ENCODE data around the gene UROC1.

Gene UROC1

DNA sequence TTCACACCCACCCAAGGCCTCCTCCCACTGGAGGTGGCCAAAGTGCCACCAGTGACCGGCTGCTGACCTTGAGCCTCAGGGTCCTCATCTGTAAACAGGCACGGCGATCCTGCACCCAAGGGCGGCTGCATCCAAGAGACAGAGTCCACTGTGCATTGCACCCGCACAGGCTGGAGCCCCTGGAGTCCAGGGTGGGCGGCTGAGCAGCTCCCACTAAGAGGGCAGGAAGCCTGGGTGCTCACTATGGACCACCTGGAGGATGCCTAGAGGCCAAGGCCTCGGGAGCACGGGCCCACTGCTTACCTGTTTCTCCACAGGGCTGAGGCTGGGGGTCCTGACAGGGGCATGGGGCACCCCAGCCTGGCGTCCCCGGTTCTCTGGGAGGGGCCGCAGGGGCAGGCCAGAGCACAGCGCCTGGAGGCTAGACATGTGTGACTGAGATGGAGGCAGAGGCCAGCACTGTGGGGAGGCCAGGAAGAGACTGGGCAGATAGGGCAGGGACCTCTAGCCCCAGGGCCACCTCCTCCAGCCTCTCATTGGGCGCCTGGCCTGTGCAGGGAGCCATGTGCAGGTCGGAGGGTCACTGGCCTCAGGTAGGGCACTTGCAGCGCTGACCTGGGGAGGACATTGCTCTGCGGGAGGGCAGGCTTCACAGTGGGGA is at the start of gene UROC1:
TSS of gene UROC1 (minus strand) at position 483 of the 661 bp plus-strand sequence. CDS start at position 429, 54 bp downstream.
- no peak within 1 kb of the TSS for H3K4me3 ChIP-seq (replicated peaks; ENCODE audit: low read depth, low read length)
- DNase-seq (ENCODE audit: low read depth), result no peak
- TF ChIP-seq, protein P1, sequence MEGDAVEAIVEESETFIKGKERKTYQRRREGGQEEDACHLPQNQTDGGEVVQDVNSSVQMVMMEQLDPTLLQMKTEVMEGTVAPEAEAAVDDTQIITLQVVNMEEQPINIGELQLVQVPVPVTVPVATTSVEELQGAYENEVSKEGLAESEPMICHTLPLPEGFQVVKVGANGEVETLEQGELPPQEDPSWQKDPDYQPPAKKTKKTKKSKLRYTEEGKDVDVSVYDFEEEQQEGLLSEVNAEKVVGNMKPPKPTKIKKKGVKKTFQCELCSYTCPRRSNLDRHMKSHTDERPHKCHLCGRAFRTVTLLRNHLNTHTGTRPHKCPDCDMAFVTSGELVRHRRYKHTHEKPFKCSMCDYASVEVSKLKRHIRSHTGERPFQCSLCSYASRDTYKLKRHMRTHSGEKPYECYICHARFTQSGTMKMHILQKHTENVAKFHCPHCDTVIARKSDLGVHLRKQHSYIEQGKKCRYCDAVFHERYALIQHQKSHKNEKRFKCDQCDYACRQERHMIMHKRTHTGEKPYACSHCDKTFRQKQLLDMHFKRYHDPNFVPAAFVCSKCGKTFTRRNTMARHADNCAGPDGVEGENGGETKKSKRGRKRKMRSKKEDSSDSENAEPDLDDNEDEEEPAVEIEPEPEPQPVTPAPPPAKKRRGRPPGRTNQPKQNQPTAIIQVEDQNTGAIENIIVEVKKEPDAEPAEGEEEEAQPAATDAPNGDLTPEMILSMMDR (IDR thresholded peaks at IDR 0.05; ENCODE audit: low read length, missing control alignments), result no peak

GRCh38 chr3:126562737-126563276 is 45.2 kb upstream of the UROC1 start:
- no peak overlapping the region for H3K4me3 ChIP-seq (replicated peaks; ENCODE audit: low read depth, low read length)
- TF ChIP-seq, protein P1 (IDR thresholded peaks at IDR 0.05; ENCODE audit: low read length, missing control alignments), result no peak
- DNase-seq (ENCODE audit: low read depth), result no peak

DNA sequence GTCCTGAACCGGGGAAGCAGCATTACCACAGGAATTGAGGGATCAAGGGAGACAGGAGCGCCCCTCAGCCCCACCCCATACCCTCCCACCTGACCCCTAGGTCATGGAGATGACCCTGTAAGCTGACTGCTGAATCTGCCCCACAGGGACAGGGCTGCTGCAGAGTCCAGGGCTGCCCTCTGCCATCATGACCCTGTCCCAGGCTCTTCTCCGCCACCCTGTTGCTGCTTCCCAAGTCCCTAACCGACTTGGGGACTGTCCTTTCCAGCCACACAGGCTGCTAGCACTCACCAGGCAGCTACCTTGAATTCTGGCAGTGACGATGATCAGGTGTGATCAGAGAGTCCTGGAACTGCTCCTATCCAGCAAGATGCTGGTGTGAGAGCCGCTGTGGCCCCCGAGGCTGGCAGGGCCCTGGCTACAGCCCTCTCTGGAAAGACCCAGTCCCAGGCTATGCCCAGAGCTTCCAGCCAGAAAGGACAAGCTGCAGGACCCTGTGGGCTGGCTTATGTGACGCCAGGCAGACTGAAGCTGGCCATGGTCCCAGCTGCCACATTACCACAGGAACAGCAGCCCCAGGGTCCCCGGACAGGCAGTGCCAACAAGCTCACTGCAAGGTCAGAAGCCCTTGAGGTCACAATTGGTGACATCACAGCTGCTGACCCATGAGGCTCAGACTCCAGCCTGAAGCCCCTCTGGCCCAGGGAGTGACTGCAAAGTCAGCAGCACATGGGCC is 40.9 kb upstream of the UROC1 start, which contains the start of gene C3orf22:
TSS of gene C3orf22 (minus strand) at position 597 of the 736 bp plus-strand sequence. CDS start 5,542 bp downstream, outside the sequence.
- no peak for DNase-seq (ENCODE audit: low read depth)
- no peak within 1 kb of the TSS for H3K4me3 ChIP-seq (replicated peaks; ENCODE audit: low read depth, low read length)
- TF ChIP-seq, protein P1 (IDR thresholded peaks at IDR 0.05; ENCODE audit: low read length, missing control alignments), result no peak

- TF ChIP-seq, protein P1 (IDR thresholded peaks at IDR 0.05; ENCODE audit: low read length, missing control alignments), result no peak
- no peak overlapping the region for H3K4me3 ChIP-seq (replicated peaks; ENCODE audit: low read depth, low read length)
- DNase-seq (ENCODE audit: low read depth), result no peak
These were observed 40.2 kb upstream of the UROC1 start for GRCh38 chr3:126557761-126558160.

- DNase-seq (ENCODE audit: low read depth), result no peak
- TF ChIP-seq, protein P1 (IDR thresholded peaks at IDR 0.05; ENCODE audit: low read length, missing control alignments), result no peak
These were observed 39.8 kb upstream of the UROC1 start for GRCh38 chr3:126557415-126557745.

GRCh38 chr3:126556637-126557414 is 39.3 kb upstream of the UROC1 start:
- TF ChIP-seq, protein P1 (IDR thresholded peaks at IDR 0.05; ENCODE audit: low read length, missing control alignments), result no peak
- DNase-seq (ENCODE audit: low read depth), result no peak
- H3K4me3 ChIP-seq (replicated peaks; ENCODE audit: low read depth, low read length), result no peak overlapping the region

More at GRCh38 chr3:126557415-126557745, 39.8 kb upstream of the UROC1 start:
- H3K4me3 ChIP-seq (replicated peaks; ENCODE audit: low read depth, low read length), result no peak overlapping the region

All from fibroblast of pulmonary artery (primary cell).